Activated CD8-positive, alpha-beta T cell treated with anti-CD3 and anti-CD28 coated beads for 36 hours (primary cell): ENCODE measurements around the gene NAE1. TPM values are rescaled to one million over a fixed set of nuclear protein-coding genes. Genes with fewer than 3 reads are reported as not detected.

ENCODE experiments used
- ATAC-seq: fragments of 200-7000 bp; cut with Tn5 transposase; one replicate; pipeline ENCODE4 v1.10.0; 2021; ENCODE audit warnings: mild to moderate bottlenecking, moderate library complexity
- CTCF ChIA-PET: fragments of 350-600 bp; sonication (Branson Sonifier 250); formaldehyde crosslinking; loops from one replicate; lab custom pipeline; 2021; ENCODE audit warnings: antibody characterized with exemption; lab: Charles Lee
- POLR2A ChIA-PET: fragments of 350-600 bp; sonication (Branson Sonifier 250); formaldehyde crosslinking; loops from one replicate; lab custom pipeline; 2021; ENCODE audit warnings: antibody characterized with exemption; lab: Charles Lee
- DNase-seq: peaks from one replicate; pipeline ENCODE4 v3.0.0-alpha.2; 2020
- H3K27ac Mint-ChIP-seq: one replicate; pipeline ENCODE4 v1.8.0; 2021; ENCODE audit warnings: mild to moderate bottlenecking, mixed read lengths
- H3K27me3 Mint-ChIP-seq: one replicate; pipeline ENCODE4 v1.8.0; 2021; ENCODE audit warnings: mixed read lengths
- H3K36me3 Mint-ChIP-seq: one replicate; pipeline ENCODE4 v1.8.0; 2021; ENCODE audit warnings: low read depth, mixed read lengths
- H3K4me1 Mint-ChIP-seq: one replicate; pipeline ENCODE4 v1.8.0; 2021; ENCODE audit warnings: low read depth, mixed read lengths
- H3K4me3 Mint-ChIP-seq: one replicate; pipeline ENCODE4 v1.8.0; 2021; ENCODE audit warnings: mild to moderate bottlenecking, moderate library complexity, mixed read lengths
- H3K9me3 Mint-ChIP-seq: one replicate; pipeline ENCODE4 v1.8.0; 2021; ENCODE audit warnings: mixed read lengths
- CTCF ChIP-seq: fragments of 200-600 bp; IDR thresholded peaks from one replicate; pipeline ENCODE4 v1.8.0; 2022; ENCODE audit warnings: antibody characterized with exemption, mild to moderate bottlenecking
- intact Hi-C: fragments of 100-400 bp; cut with micrococcal nuclease; formaldehyde crosslinking; loops from one replicate; pipeline ENCODE4 v1.10.0; 2022
- total RNA-seq, 2 experiments: library from RNA; stranded (reverse); gene quantifications; one replicate each; pipeline ENCODE4 v1.2.3, GENCODE V29; 2021

Gene NAE1
- total RNA-seq, 2 experiments from 2014 or later: 115 to 123 TPM

GRCh38 chr16:66845080-66845410, 14.3 kb upstream of the NAE1 start:
- Mint-ChIP-seq H3K27ac (no peak overlapping the region), H3K27me3 (peaks cover 38% of the 10 kb centered on the region), H3K9me3 (no peaks in the 10 kb centered on the region), H3K36me3 (no peaks in the 10 kb centered on the region), H3K4me3 (peak overlapping the region; percentile 43), H3K4me1 (peaks cover 11% of the 10 kb centered on the region)
- CTCF ChIA-PET: interaction anchor here (1.8 to 9.2 kb wide), 3 partner anchors 15 to 28 kb away, joined by 7 to 71 read pairs (median 41); partner anchors contain the start of gene NAE1
- POLR2A ChIA-PET: interaction anchor here (1.0 kb wide), 1 partner anchor 7 kb away, joined by 3 read pairs; no protein-coding TSS in a partner anchor
- ATAC-seq (no peak), DNase-seq (no peak)
- intact Hi-C loops: no loop called here
- TF ChIP-seq CTCF: no peak

DNA sequence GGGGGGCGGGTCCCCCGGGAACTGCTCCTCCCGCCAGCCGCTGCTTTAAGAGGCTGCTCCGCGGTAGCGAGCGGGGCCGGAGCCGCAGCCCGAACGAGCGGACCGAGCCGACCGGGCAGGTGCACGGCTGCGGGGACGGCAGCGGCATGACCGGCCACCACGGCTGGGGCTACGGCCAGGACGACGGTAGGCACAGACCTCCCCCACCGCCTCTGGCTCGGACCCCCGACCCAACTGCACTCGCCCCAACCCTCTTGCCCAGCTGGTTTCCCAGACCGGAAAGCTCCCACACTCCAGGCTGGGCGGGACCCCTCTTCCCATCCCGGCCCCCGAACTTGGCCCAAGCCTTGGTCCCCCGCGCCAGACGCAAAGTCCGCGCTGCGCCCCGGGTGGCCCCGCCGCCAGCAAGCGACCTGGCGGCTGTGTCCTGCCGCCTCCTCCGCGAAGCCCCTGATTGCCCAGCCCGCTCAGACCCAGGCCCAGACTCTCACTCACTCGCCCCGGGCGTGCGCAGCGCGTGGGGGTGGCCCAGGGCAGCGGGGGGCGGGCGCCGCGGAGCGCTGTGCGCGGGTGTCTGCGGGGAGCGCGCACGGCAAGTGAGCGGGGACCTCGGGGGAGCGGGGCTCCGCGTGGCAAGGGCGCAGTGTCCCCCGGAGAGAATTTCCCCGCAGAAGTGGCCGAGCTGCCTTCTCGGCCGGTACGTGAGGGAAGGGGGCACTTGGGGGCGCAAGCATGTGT, 13.7 kb upstream of the NAE1 start, which contains the start of gene CA7:
Gene CA7 (plus strand): TSS at position 73 of the 738 bp plus-strand sequence. CDS start 74 bp downstream, at position 147.
- Mint-ChIP-seq H3K27ac (no peak within 1 kb of the TSS), H3K27me3 (peaks cover 40% of the 10 kb centered on the region), H3K9me3 (no peaks in the 10 kb centered on the region), H3K36me3 (no peaks in the 10 kb centered on the region), H3K4me1 (peaks cover 11% of the 10 kb centered on the region), H3K4me3 (peak within 1 kb of the TSS; percentile 43)
- intact Hi-C loops: no loop called here
- DNase-seq (no peak), ATAC-seq (peak; percentile 49)
- ChIA-PET POLR2A (interaction anchor here (1.6 kb wide), 1 partner anchor 10 kb away, joined by 5 read pairs; no protein-coding TSS in a partner anchor), CTCF (interaction anchor here (1.8 to 9.2 kb wide), 3 partner anchors 15 to 28 kb away, joined by 7 to 71 read pairs (median 16); partner anchors contain the start of gene NAE1)
- no peak for TF ChIP-seq CTCF

DNA sequence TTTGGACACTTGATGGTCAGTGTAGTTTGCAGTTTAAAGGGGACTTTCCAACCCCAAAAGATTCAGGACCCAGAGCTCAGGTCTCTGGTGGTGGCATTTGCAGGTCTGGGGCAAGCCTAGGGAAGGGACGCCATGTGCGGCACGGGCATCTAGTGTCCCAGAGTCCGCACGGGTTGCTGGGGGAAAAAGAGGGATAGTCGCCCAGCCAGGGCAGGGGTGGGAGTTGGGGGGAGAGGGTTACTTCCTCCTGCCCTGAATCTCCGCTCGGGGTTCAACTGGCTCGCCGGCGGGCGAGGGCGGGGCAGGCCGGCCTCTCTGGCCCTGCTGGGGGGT, 13.2 kb upstream of the NAE1 start:
- ChIA-PET CTCF (interaction anchor here (1.8 to 9.2 kb wide), 3 partner anchors 14 to 29 kb away, joined by 7 to 71 read pairs (median 16); partner anchors contain the start of gene NAE1), POLR2A (interaction anchor here (0.9 to 1.6 kb wide), 2 partner anchors 9 to 21 kb away, joined by 4 to 5 read pairs; no protein-coding TSS in a partner anchor)
- no peaks in the 10 kb centered on the region for H3K36me3 Mint-ChIP-seq
- H3K4me1 Mint-ChIP-seq: peaks cover 11% of the 10 kb centered on the region
- no peak overlapping the region for H3K4me3 Mint-ChIP-seq
- H3K9me3 Mint-ChIP-seq: no peaks in the 10 kb centered on the region
- no peak for ATAC-seq
- H3K27ac Mint-ChIP-seq: no peak overlapping the region
- DNase-seq: no peak
- intact Hi-C loops: no loop called here
- H3K27me3 Mint-ChIP-seq: peaks cover 42% of the 10 kb centered on the region
- TF ChIP-seq CTCF: no peak

DNA sequence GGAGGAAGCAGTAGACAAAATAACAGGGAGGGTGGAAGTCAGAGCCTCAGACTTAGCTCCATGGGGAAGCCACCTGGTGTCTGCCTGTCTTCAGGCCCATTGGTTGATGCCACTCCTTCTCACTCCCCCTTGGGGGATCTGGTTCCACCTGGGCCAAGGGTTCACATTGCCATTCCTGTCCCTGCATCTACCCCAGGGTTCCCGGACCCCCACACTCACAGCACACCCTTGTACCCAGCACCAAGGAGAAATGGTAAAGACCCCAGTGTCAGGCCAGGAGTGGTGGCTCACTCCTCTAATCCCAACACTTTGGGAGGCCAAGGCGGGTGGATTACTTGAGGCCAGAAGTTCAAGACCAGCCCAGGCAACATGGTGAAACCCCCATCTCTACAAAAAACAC, 12.4 kb upstream of the NAE1 start:
- Mint-ChIP-seq H3K36me3 (no peaks in the 10 kb centered on the region), H3K9me3 (no peaks in the 10 kb centered on the region), H3K4me3 (no peak overlapping the region), H3K4me1 (peaks cover 7% of the 10 kb centered on the region), H3K27ac (no peak overlapping the region), H3K27me3 (peaks cover 45% of the 10 kb centered on the region)
- POLR2A ChIA-PET: interaction anchor here (0.9 to 1.6 kb wide), 2 partner anchors 9 to 20 kb away, joined by 4 to 5 read pairs; no protein-coding TSS in a partner anchor
- ATAC-seq (no peak), DNase-seq (no peak)
- CTCF ChIA-PET: interaction anchor here (1.1 to 9.2 kb wide), 4 partner anchors 13 to 51 kb away, joined by 4 to 71 read pairs (median 10); partner anchors contain the start of gene NAE1
- TF ChIP-seq CTCF: no peak
- intact Hi-C loops: no loop called here

- intact Hi-C loops: no loop called here
- Mint-ChIP-seq H3K27me3 (peaks cover 47% of the 10 kb centered on the region), H3K4me3 (no peak overlapping the region), H3K9me3 (no peaks in the 10 kb centered on the region), H3K36me3 (no peaks in the 10 kb centered on the region), H3K4me1 (peaks cover 3% of the 10 kb centered on the region), H3K27ac (no peak overlapping the region)
- ChIA-PET POLR2A (interaction anchor here (1.1 to 1.6 kb wide), 2 partner anchors 8 to 11 kb away, joined by 4 to 5 read pairs; no protein-coding TSS in a partner anchor), CTCF (interaction anchor here (1.1 to 9.2 kb wide), 4 partner anchors 13 to 52 kb away, joined by 4 to 71 read pairs (median 10); partner anchors contain the start of gene NAE1)
- DNase-seq (no peak), ATAC-seq (no peak)
- no peak for TF ChIP-seq CTCF
Measured at GRCh38 chr16:66842765-66843164, 12.0 kb upstream of the NAE1 start.
